ENCODE data around the gene B4GALT5. TPM values are rescaled to one million over a fixed set of nuclear protein-coding genes. Genes with fewer than 3 reads are reported as not detected.
A peak's percentile ranks its signal among the peaks of the same experiment; 100 is the strongest.

The B4GALT5 gene
- total and polyA plus RNA-seq, 2 donors (not counting 1 experiment from before 2014, with no cell fraction given): 21.0 to 28.0 TPM

DNA sequence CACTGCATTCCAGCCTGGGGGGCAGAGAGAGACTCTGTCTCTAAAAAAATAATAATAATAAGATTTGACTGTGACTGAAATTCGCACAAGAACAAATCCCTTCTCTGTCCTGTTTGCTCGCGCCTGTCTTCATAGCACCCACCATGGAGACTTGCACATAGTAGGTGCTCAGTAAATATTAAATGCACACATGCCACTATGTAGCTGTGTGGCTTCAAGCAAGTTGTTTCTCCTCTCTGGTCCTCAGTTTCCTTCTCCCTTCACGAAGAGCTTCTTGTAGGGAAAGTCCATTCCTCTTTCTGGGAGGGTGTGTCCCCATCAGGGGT, 130.4 kb downstream of the B4GALT5 start:
- Histone ChIP-seq H3K27me3 (ENCODE audit: control insufficient read depth, insufficient read depth, low read length) (no peaks in the 10 kb centered on the region), H3K4me3 (replicated peaks in 1 of 4; ENCODE audit: control extremely low read depth in 1 of 4, insufficient read depth in 1 of 4, low read depth in 3 of 4, low read length in 4 of 4) (no peak overlapping the region), H3K9me3 (ENCODE audit: control insufficient read depth, insufficient read depth, low read depth, low read length) (no peaks in the 10 kb centered on the region), H3K9ac (ENCODE audit: insufficient read depth, low read length) (no peak overlapping the region), H3K4me2 (ENCODE audit: extremely low read depth, insufficient read depth, low read length) (no peak overlapping the region), H3K27ac (ENCODE audit: insufficient read depth, low read length) (peak overlapping the region; percentile 67), H3K4me1 (ENCODE audit: control insufficient read depth, extremely low read depth, insufficient read depth, low read length) (peaks cover 22% of the 10 kb centered on the region), H2AFZ (ENCODE audit: low read length) (no peak overlapping the region), H4K20me1 (ENCODE audit: control insufficient read depth, extremely low read depth, insufficient read depth, low read length) (no peaks in the 10 kb centered on the region), H3K79me2 (ENCODE audit: control insufficient read depth, insufficient read depth, low read length) (no peaks in the 10 kb centered on the region), H3K36me3 (ENCODE audit: control insufficient read depth, insufficient read depth, low read length) (no peaks in the 10 kb centered on the region)
- DNase-seq (ENCODE audit: low read depth in 2 of 2): no peak
- TF ChIP-seq, protein P1, sequence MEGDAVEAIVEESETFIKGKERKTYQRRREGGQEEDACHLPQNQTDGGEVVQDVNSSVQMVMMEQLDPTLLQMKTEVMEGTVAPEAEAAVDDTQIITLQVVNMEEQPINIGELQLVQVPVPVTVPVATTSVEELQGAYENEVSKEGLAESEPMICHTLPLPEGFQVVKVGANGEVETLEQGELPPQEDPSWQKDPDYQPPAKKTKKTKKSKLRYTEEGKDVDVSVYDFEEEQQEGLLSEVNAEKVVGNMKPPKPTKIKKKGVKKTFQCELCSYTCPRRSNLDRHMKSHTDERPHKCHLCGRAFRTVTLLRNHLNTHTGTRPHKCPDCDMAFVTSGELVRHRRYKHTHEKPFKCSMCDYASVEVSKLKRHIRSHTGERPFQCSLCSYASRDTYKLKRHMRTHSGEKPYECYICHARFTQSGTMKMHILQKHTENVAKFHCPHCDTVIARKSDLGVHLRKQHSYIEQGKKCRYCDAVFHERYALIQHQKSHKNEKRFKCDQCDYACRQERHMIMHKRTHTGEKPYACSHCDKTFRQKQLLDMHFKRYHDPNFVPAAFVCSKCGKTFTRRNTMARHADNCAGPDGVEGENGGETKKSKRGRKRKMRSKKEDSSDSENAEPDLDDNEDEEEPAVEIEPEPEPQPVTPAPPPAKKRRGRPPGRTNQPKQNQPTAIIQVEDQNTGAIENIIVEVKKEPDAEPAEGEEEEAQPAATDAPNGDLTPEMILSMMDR (conservative IDR thresholded peaks at IDR 0.05 in 1 of 2, IDR thresholded peaks at IDR 0.05 in 1 of 2; ENCODE audit: low read depth in 1 of 2, low read length in 2 of 2): no peak
- TF ChIP-seq EZH2 (IDR thresholded peaks at IDR 0.05; ENCODE audit: low read length, missing control alignments): no peak

Other genes starting within 250 kb of the B4GALT5 start
- under 0.01 TPM in 2 replicates for gene KCNB1, start 231.2 kb downstream of the B4GALT5 start, total RNA-seq
- gene KCNB1, start 231.2 kb downstream of the B4GALT5 start, polyA plus RNA-seq: 0.07 and 0.08 TPM in 2 replicates
- 41.5 and 79.1 TPM in 2 replicates for gene PTGIS, start 145.7 kb downstream of the B4GALT5 start, total RNA-seq
- 6.8 and 33.1 TPM in 2 replicates for gene PTGIS, start 145.7 kb downstream of the B4GALT5 start, polyA plus RNA-seq
- gene SLC9A8, start 99.0 kb upstream of the B4GALT5 start, total RNA-seq: 6.9 and 15.5 TPM in 2 replicates
- 2.4 and 2.7 TPM in 2 replicates for gene SLC9A8, start 99.0 kb upstream of the B4GALT5 start, polyA plus RNA-seq
- gene SPATA2, start 201.7 kb upstream of the B4GALT5 start, total RNA-seq: 1.0 and 2.0 TPM in 2 replicates
- gene SPATA2, start 201.7 kb upstream of the B4GALT5 start, polyA plus RNA-seq: 3.6 and 4.2 TPM in 2 replicates
- 50.3 and 65.2 TPM in 2 replicates for gene RNF114, start 222.5 kb upstream of the B4GALT5 start, total RNA-seq
- 70.2 and 93.9 TPM in 2 replicates for gene RNF114, start 222.5 kb upstream of the B4GALT5 start, polyA plus RNA-seq

Measured in fibroblast of lung (primary cell).